ENCODE data around the gene LRFN2. TPM values are rescaled to one million over a fixed set of nuclear protein-coding genes. Genes with fewer than 3 reads are reported as not detected.
A peak's percentile ranks its signal among the peaks of the same experiment; 100 is the strongest.

Gene LRFN2
- total RNA-seq, 1 experiment from 2014 or later = not detected

- DNase-seq = no peak
- Histone ChIP-seq H3K36me3 (no peaks in the 10 kb centered on the region), H3K9me3 (replicated peaks) (no peaks in the 10 kb centered on the region), H3K4me3 (no peak overlapping the region), H3K27ac (no peak overlapping the region), H3K4me1 (no peaks in the 10 kb centered on the region; the same call in 1 of the 2 replicates), H3K27me3 (no peaks in the 10 kb centered on the region)
Measured at GRCh38 chr6:40473026-40473425, 114.1 kb downstream of the LRFN2 start.

- H3K36me3 ChIP-seq = no peaks in the 10 kb centered on the region
- H3K4me3 ChIP-seq = no peak overlapping the region
- H3K9me3 ChIP-seq (replicated peaks) = no peaks in the 10 kb centered on the region
- H3K27ac ChIP-seq = no peak overlapping the region
- DNase-seq = peak; percentile 50 to 72
- H3K4me1 ChIP-seq = no peaks in the 10 kb centered on the region; the same call in 1 of the 2 replicates
- no peaks in the 10 kb centered on the region for H3K27me3 ChIP-seq
Measured at GRCh38 chr6:40472353-40472752, 114.8 kb downstream of the LRFN2 start.

- no peaks in the 10 kb centered on the region for H3K36me3 ChIP-seq
- H3K4me3 ChIP-seq = no peak overlapping the region
- H3K27me3 ChIP-seq = no peaks in the 10 kb centered on the region
- no peaks in the 10 kb centered on the region for H3K9me3 ChIP-seq (replicated peaks)
- H3K4me1 ChIP-seq = no peaks in the 10 kb centered on the region; the same call in 1 of the 2 replicates
- DNase-seq = no peak
- no peak overlapping the region for H3K27ac ChIP-seq
Measured at GRCh38 chr6:40471243-40471642, 115.9 kb downstream of the LRFN2 start.

- Histone ChIP-seq H3K36me3 (no peaks in the 10 kb centered on the region), H3K27me3 (no peaks in the 10 kb centered on the region), H3K4me3 (no peak overlapping the region), H3K9me3 (replicated peaks) (no peaks in the 10 kb centered on the region), H3K4me1 (no peaks in the 10 kb centered on the region; the same call in 1 of the 2 replicates), H3K27ac (no peak overlapping the region)
- no peak for DNase-seq
Measured at GRCh38 chr6:40469323-40469722, 117.8 kb downstream of the LRFN2 start.

GRCh38 chr6:40466986-40467539, 120.1 kb downstream of the LRFN2 start:
- no peak for DNase-seq
- no peaks in the 10 kb centered on the region for H3K4me1 ChIP-seq
- no peaks in the 10 kb centered on the region for H3K36me3 ChIP-seq
- no peaks in the 10 kb centered on the region for H3K27me3 ChIP-seq
- H3K9me3 ChIP-seq (replicated peaks) = no peaks in the 10 kb centered on the region
- H3K4me3 ChIP-seq = no peak overlapping the region
- no peak overlapping the region for H3K27ac ChIP-seq

- Histone ChIP-seq H3K4me3 (no peak overlapping the region), H3K27ac (no peak overlapping the region), H3K36me3 (no peaks in the 10 kb centered on the region), H3K27me3 (no peaks in the 10 kb centered on the region), H3K9me3 (replicated peaks) (no peaks in the 10 kb centered on the region), H3K4me1 (no peaks in the 10 kb centered on the region)
- DNase-seq = no peak
Measured at GRCh38 chr6:40461643-40462042, 125.5 kb downstream of the LRFN2 start.

GRCh38 chr6:40460380-40460779, 126.8 kb downstream of the LRFN2 start:
- H3K4me3 ChIP-seq = no peak overlapping the region
- H3K27ac ChIP-seq = no peak overlapping the region
- no peaks in the 10 kb centered on the region for H3K4me1 ChIP-seq
- H3K36me3 ChIP-seq = no peaks in the 10 kb centered on the region
- H3K27me3 ChIP-seq = no peaks in the 10 kb centered on the region
- no peak for DNase-seq
- no peaks in the 10 kb centered on the region for H3K9me3 ChIP-seq (replicated peaks)

GRCh38 chr6:40457261-40457660, 129.9 kb downstream of the LRFN2 start:
- H3K4me1 ChIP-seq = no peaks in the 10 kb centered on the region
- H3K4me3 ChIP-seq = no peak overlapping the region
- H3K9me3 ChIP-seq (replicated peaks) = no peaks in the 10 kb centered on the region
- no peaks in the 10 kb centered on the region for H3K27me3 ChIP-seq
- DNase-seq = no peak
- H3K36me3 ChIP-seq = no peaks in the 10 kb centered on the region
- H3K27ac ChIP-seq = no peak overlapping the region

GRCh38 chr6:40456390-40457013, 130.7 kb downstream of the LRFN2 start:
- Histone ChIP-seq H3K27me3 (no peaks in the 10 kb centered on the region), H3K4me3 (no peak overlapping the region), H3K36me3 (no peaks in the 10 kb centered on the region), H3K27ac (no peak overlapping the region), H3K9me3 (replicated peaks) (no peaks in the 10 kb centered on the region), H3K4me1 (no peaks in the 10 kb centered on the region)
- no peak for DNase-seq

GRCh38 chr6:40455686-40456389, 131.3 kb downstream of the LRFN2 start:
- Histone ChIP-seq H3K4me3 (no peak overlapping the region), H3K4me1 (no peaks in the 10 kb centered on the region), H3K27ac (no peak overlapping the region), H3K36me3 (no peaks in the 10 kb centered on the region), H3K27me3 (no peaks in the 10 kb centered on the region), H3K9me3 (replicated peaks) (no peaks in the 10 kb centered on the region)
- no peak for DNase-seq

GRCh38 chr6:40450483-40450882, 136.7 kb downstream of the LRFN2 start:
- Histone ChIP-seq H3K4me3 (no peak overlapping the region), H3K4me1 (no peaks in the 10 kb centered on the region), H3K27ac (no peak overlapping the region), H3K36me3 (no peaks in the 10 kb centered on the region), H3K27me3 (no peaks in the 10 kb centered on the region), H3K9me3 (replicated peaks) (no peaks in the 10 kb centered on the region)
- no peak for DNase-seq

- no peak for DNase-seq
- no peak overlapping the region for H3K4me3 ChIP-seq
- H3K9me3 ChIP-seq (replicated peaks) = no peaks in the 10 kb centered on the region
- H3K27ac ChIP-seq = no peak overlapping the region
- H3K27me3 ChIP-seq = no peaks in the 10 kb centered on the region; the same call in 1 of the 2 replicates
- no peaks in the 10 kb centered on the region for H3K36me3 ChIP-seq
- no peaks in the 10 kb centered on the region for H3K4me1 ChIP-seq
Measured at GRCh38 chr6:40444811-40445210, 142.4 kb downstream of the LRFN2 start.

- H3K27ac ChIP-seq = no peak overlapping the region
- H3K4me3 ChIP-seq = no peak overlapping the region
- no peak for DNase-seq
- no peaks in the 10 kb centered on the region for H3K9me3 ChIP-seq (replicated peaks)
- no peaks in the 10 kb centered on the region for H3K36me3 ChIP-seq
- H3K4me1 ChIP-seq = no peaks in the 10 kb centered on the region
- H3K27me3 ChIP-seq = no peaks in the 10 kb centered on the region; the same call in 1 of the 2 replicates
Measured at GRCh38 chr6:40444312-40444711, 142.9 kb downstream of the LRFN2 start.

GRCh38 chr6:40443842-40444241, 143.3 kb downstream of the LRFN2 start:
- H3K4me3 ChIP-seq = no peak overlapping the region
- no peaks in the 10 kb centered on the region for H3K36me3 ChIP-seq
- DNase-seq = no peak
- H3K27ac ChIP-seq = no peak overlapping the region
- H3K27me3 ChIP-seq = no peaks in the 10 kb centered on the region; the same call in 1 of the 2 replicates
- no peaks in the 10 kb centered on the region for H3K4me1 ChIP-seq
- no peaks in the 10 kb centered on the region for H3K9me3 ChIP-seq (replicated peaks)

GRCh38 chr6:40442591-40442990, 144.6 kb downstream of the LRFN2 start:
- no peaks in the 10 kb centered on the region for H3K4me1 ChIP-seq
- H3K9me3 ChIP-seq (replicated peaks) = no peaks in the 10 kb centered on the region
- no peak for DNase-seq
- no peak overlapping the region for H3K4me3 ChIP-seq
- no peaks in the 10 kb centered on the region for H3K36me3 ChIP-seq
- no peaks in the 10 kb centered on the region; the same call in 1 of the 2 replicates for H3K27me3 ChIP-seq
- no peak overlapping the region for H3K27ac ChIP-seq
